Measurements from ENCODE around the gene EPS15. TPM values are rescaled to one million over a fixed set of nuclear protein-coding genes. Genes with fewer than 3 reads are reported as not detected.

EPS15 gene
- polyA plus RNA-seq, 1 donor (not counting 4 experiments of a cell fraction or from before 2014, with no cell fraction given) = 33.2 TPM

DNA sequence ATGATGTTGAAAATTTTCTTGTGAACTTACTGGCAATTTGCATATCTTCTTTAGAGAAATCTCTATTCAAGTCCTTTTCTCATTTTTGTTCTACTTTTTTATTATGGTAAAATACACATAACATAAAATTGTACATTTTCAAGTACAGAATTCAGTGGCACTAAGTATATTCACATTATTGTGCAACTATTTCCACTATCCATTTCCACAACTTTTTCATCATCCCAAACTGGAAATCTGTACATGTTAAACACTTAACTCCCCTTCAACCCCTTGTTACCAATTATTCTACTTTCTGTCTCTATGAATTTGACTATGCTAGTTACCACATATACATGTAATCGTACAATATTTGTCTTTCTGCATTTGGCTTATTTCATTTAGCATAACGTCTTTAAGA is 19.4 kb downstream of the EPS15 start:
- TF ChIP-seq EZH2 (IDR thresholded peaks at IDR 0.05; ENCODE audit: low read length) = no peak
- TF ChIP-seq, protein P1, sequence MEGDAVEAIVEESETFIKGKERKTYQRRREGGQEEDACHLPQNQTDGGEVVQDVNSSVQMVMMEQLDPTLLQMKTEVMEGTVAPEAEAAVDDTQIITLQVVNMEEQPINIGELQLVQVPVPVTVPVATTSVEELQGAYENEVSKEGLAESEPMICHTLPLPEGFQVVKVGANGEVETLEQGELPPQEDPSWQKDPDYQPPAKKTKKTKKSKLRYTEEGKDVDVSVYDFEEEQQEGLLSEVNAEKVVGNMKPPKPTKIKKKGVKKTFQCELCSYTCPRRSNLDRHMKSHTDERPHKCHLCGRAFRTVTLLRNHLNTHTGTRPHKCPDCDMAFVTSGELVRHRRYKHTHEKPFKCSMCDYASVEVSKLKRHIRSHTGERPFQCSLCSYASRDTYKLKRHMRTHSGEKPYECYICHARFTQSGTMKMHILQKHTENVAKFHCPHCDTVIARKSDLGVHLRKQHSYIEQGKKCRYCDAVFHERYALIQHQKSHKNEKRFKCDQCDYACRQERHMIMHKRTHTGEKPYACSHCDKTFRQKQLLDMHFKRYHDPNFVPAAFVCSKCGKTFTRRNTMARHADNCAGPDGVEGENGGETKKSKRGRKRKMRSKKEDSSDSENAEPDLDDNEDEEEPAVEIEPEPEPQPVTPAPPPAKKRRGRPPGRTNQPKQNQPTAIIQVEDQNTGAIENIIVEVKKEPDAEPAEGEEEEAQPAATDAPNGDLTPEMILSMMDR (optimal IDR thresholded peaks at IDR 0.05 in 1 of 3, IDR thresholded peaks at IDR 0.05 in 1 of 3, conservative IDR thresholded peaks at IDR 0.05 in 1 of 3; ENCODE audit: extremely low read depth in 1 of 3, insufficient read depth in 2 of 3, low read length in 3 of 3) = no peak
- H2AFZ ChIP-seq (ENCODE audit: control insufficient read depth, low read length) = no peak overlapping the region
- no peaks in the 10 kb centered on the region for H3K9me3 ChIP-seq (ENCODE audit: control insufficient read depth, low read depth, low read length)
- no peaks in the 10 kb centered on the region for H3K9me1 ChIP-seq (ENCODE audit: control insufficient read depth, extremely low read depth, insufficient read depth, low read length)
- peaks cover 77% of the 10 kb centered on the region for H3K79me2 ChIP-seq (ENCODE audit: control insufficient read depth, insufficient read depth, low read length)
- no peak overlapping the region for H3K4me2 ChIP-seq (ENCODE audit: control insufficient read depth, extremely low read depth, insufficient read depth, low read depth, low read length)
- peaks cover 3% of the 10 kb centered on the region for H4K20me1 ChIP-seq (ENCODE audit: control insufficient read depth, extremely low read depth, insufficient read depth, low read length)
- H3K4me1 ChIP-seq (ENCODE audit: control insufficient read depth, extremely low read depth, insufficient read depth, low read length) = no peaks in the 10 kb centered on the region
- no peak overlapping the region for H3K9ac ChIP-seq (ENCODE audit: control insufficient read depth, extremely low read depth, insufficient read depth, low read length)
- no peak for DNase-seq (ENCODE audit: low read depth, low spot score)
- dilution Hi-C loops (cut with MboI; ENCODE audit: extremely low pct_ligation_motif_present, low sequenced_read_pairs) = no loop called here
- no peak overlapping the region for H3K4me3 ChIP-seq (ENCODE audit: control insufficient read depth in 2 of 3, extremely low read depth in 1 of 3, insufficient read depth in 2 of 3, low read depth in 1 of 3, low read length in 3 of 3)
- no peaks in the 10 kb centered on the region for H3K36me3 ChIP-seq (ENCODE audit: control insufficient read depth in 2 of 2, extremely low read depth in 1 of 2, insufficient read depth in 2 of 2, low read length in 2 of 2)
- no peaks in the 10 kb centered on the region for H3K27me3 ChIP-seq (ENCODE audit: control insufficient read depth, extremely low read depth, insufficient read depth, low read length)
- no peak for FAIRE-seq
- no peak overlapping the region for H3K27ac ChIP-seq (ENCODE audit: control insufficient read depth, insufficient read depth, low read length)

DNA sequence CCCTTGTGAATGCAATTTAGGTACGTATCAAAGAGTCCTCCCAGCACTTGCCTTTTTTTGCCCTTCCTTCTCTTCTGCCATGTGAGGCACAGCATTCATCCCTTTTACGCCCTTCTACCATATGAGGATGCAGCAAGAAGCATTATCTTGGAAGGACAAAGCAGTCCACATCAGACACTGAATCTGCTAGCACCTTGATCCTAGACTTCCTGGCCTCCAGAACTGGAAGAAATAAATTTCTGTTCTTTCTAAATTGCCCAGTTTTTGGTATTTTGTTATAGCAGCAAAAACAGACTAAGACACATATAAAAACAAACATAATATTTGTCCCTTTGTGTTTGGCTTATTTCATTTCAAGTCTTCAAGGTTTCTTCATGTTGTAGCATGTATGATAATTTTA is 20.1 kb downstream of the EPS15 start:
- TF ChIP-seq, protein P1 (optimal IDR thresholded peaks at IDR 0.05 in 1 of 3, IDR thresholded peaks at IDR 0.05 in 1 of 3, conservative IDR thresholded peaks at IDR 0.05 in 1 of 3; ENCODE audit: extremely low read depth in 1 of 3, insufficient read depth in 2 of 3, low read length in 3 of 3) = no peak
- no peak for TF ChIP-seq EZH2 (IDR thresholded peaks at IDR 0.05; ENCODE audit: low read length)
- peaks cover 3% of the 10 kb centered on the region for H4K20me1 ChIP-seq (ENCODE audit: control insufficient read depth, extremely low read depth, insufficient read depth, low read length)
- no peak overlapping the region for H3K9ac ChIP-seq (ENCODE audit: control insufficient read depth, extremely low read depth, insufficient read depth, low read length)
- no peaks in the 10 kb centered on the region for H3K9me3 ChIP-seq (ENCODE audit: control insufficient read depth, low read depth, low read length)
- H3K27ac ChIP-seq (ENCODE audit: control insufficient read depth, insufficient read depth, low read length) = no peak overlapping the region
- no peaks in the 10 kb centered on the region for H3K36me3 ChIP-seq (ENCODE audit: control insufficient read depth in 2 of 2, extremely low read depth in 1 of 2, insufficient read depth in 2 of 2, low read length in 2 of 2)
- H3K4me1 ChIP-seq (ENCODE audit: control insufficient read depth, extremely low read depth, insufficient read depth, low read length) = no peaks in the 10 kb centered on the region
- H3K4me3 ChIP-seq (ENCODE audit: control insufficient read depth in 2 of 3, extremely low read depth in 1 of 3, insufficient read depth in 2 of 3, low read depth in 1 of 3, low read length in 3 of 3) = no peak overlapping the region
- no peak for DNase-seq (ENCODE audit: low read depth, low spot score)
- FAIRE-seq = no peak
- dilution Hi-C loops (cut with MboI; ENCODE audit: extremely low pct_ligation_motif_present, low sequenced_read_pairs) = no loop called here
- H3K9me1 ChIP-seq (ENCODE audit: control insufficient read depth, extremely low read depth, insufficient read depth, low read length) = no peaks in the 10 kb centered on the region
- peaks cover 77% of the 10 kb centered on the region for H3K79me2 ChIP-seq (ENCODE audit: control insufficient read depth, insufficient read depth, low read length)
- H3K4me2 ChIP-seq (ENCODE audit: control insufficient read depth, extremely low read depth, insufficient read depth, low read depth, low read length) = no peak overlapping the region
- no peaks in the 10 kb centered on the region for H3K27me3 ChIP-seq (ENCODE audit: control insufficient read depth, extremely low read depth, insufficient read depth, low read length)
- no peak overlapping the region for H2AFZ ChIP-seq (ENCODE audit: control insufficient read depth, low read length)

Measured in keratinocyte (primary cell).